ENCODE measurements around the gene NAA60. TPM values are rescaled to one million over a fixed set of nuclear protein-coding genes. Genes with fewer than 3 reads are reported as not detected.

NAA60 gene
- total and polyA plus RNA-seq, 9 donors: 16.6 to 106 (median 40.8) TPM

GRCh38 chr16:3518986-3519348 is 75.5 kb downstream of the NAA60 start:
- WGBS, 3 donors: 92 to 97% (median 94%) methylated on average over 8 of the region's 8 CpGs
- no peaks in the 10 kb centered on the region for H3K36me3 ChIP-seq
- no peaks in the 10 kb centered on the region for H3K27me3 ChIP-seq
- H3K27ac ChIP-seq: no peak overlapping the region
- intact Hi-C loops (cut with DNase I): no loop called here
- no peak for TF ChIP-seq EP300 (IDR thresholded peaks at IDR 0.05)
- no peak for TF ChIP-seq CTCF (IDR thresholded peaks at IDR 0.05)
- no peak for TF ChIP-seq POLR2A (IDR thresholded peaks at IDR 0.05)
- no peaks in the 10 kb centered on the region for H3K9me3 ChIP-seq
- no peak overlapping the region for H3K4me3 ChIP-seq
- no peak for DNase-seq
- no peaks in the 10 kb centered on the region for H3K4me1 ChIP-seq (ENCODE audit: insufficient read depth)

DNA sequence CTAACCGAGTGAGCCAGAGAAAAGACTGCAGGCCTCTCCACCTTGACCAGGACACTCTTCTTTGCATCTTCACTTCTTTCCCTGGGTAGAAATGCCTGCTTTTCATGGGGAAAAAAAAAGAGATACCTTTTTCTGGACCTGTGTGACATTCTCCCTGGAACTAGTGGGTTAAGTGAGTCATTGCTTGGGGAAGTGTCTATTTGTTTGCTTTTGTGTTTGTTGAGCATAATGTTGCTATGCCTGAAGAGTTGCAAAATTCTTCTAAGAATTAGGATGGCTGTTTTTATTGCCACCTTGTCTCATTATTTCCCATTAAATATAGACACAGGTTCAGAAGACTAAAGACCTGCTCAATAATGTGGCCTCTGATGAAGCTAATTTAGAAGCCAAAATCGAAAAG is 76.1 kb downstream of the NAA60 start:
- Histone ChIP-seq H3K4me3 (no peak overlapping the region), H3K27me3 (no peaks in the 10 kb centered on the region), H3K27ac (no peak overlapping the region), H3K36me3 (no peaks in the 10 kb centered on the region), H3K9me3 (no peaks in the 10 kb centered on the region), H3K4me1 (ENCODE audit: insufficient read depth) (no peaks in the 10 kb centered on the region)
- TF ChIP-seq EP300 (IDR thresholded peaks at IDR 0.05): no peak
- no peak for TF ChIP-seq POLR2A (IDR thresholded peaks at IDR 0.05)
- TF ChIP-seq CTCF (IDR thresholded peaks at IDR 0.05): no peak
- intact Hi-C loops (cut with DNase I): no loop called here
- no peak for DNase-seq
- WGBS, 3 donors: 89 to 90% (median 89%) methylated on average over 2 of the region's 2 CpGs

GRCh38 chr16:3520413-3520812 is 76.9 kb downstream of the NAA60 start:
- Histone ChIP-seq H3K36me3 (no peaks in the 10 kb centered on the region), H3K4me3 (no peak overlapping the region), H3K9me3 (no peaks in the 10 kb centered on the region), H3K27me3 (no peaks in the 10 kb centered on the region), H3K27ac (peak overlapping the region in 1 of 2 donors; percentile 13), H3K4me1 (ENCODE audit: insufficient read depth) (no peaks in the 10 kb centered on the region)
- 16 to 17% (median 16%) methylated on average over 4 of the region's 4 CpGs for WGBS, 3 donors
- DNase-seq: no peak
- intact Hi-C loops (cut with DNase I): no loop called here
- TF ChIP-seq EP300 (IDR thresholded peaks at IDR 0.05) (no peak), CTCF (IDR thresholded peaks at IDR 0.05) (no peak), POLR2A (IDR thresholded peaks at IDR 0.05) (no peak)

GRCh38 chr16:3520841-3521240 is 77.4 kb downstream of the NAA60 start:
- no peaks in the 10 kb centered on the region for H3K27me3 ChIP-seq
- H3K36me3 ChIP-seq: no peaks in the 10 kb centered on the region
- no peaks in the 10 kb centered on the region for H3K9me3 ChIP-seq
- intact Hi-C loops (cut with DNase I): no loop called here
- WGBS, 3 donors: 17 to 19% (median 19%) methylated on average over 8 of the region's 8 CpGs
- TF ChIP-seq POLR2A (IDR thresholded peaks at IDR 0.05): no peak
- no peak for TF ChIP-seq CTCF (IDR thresholded peaks at IDR 0.05)
- TF ChIP-seq EP300 (IDR thresholded peaks at IDR 0.05): no peak
- H3K4me1 ChIP-seq (ENCODE audit: insufficient read depth): no peaks in the 10 kb centered on the region
- DNase-seq: no peak
- H3K27ac ChIP-seq: no peak overlapping the region
- no peak overlapping the region for H3K4me3 ChIP-seq

DNA sequence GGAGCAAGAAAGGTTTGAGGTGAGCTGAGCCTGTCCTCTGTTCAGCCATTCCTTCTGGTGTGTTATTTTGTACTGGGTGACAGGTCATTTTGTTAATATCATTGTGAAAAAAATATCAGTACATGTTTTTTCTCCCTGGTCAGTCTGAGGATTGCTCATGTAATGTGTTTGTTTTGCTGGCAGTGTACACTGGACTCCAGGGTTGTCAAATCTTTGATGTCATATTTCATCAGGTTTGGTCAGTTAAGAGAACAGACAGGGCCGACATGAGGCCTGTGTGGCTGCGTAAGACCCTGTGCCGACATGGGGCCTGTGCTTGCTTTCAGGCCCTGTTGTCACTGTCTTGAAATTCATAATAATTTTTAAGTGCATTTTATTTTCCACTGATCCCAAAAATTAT is 79.8 kb downstream of the NAA60 start:
- no peaks in the 10 kb centered on the region for H3K9me3 ChIP-seq
- intact Hi-C loops (cut with DNase I): no loop called here
- H3K4me3 ChIP-seq: no peak overlapping the region
- TF ChIP-seq CTCF (IDR thresholded peaks at IDR 0.05): no peak
- no peak for TF ChIP-seq EP300 (IDR thresholded peaks at IDR 0.05)
- TF ChIP-seq POLR2A (IDR thresholded peaks at IDR 0.05): no peak
- 96 to 97% (median 97%) methylated on average over 3 of the region's 3 CpGs for WGBS, 3 donors
- H3K36me3 ChIP-seq: no peaks in the 10 kb centered on the region
- H3K27me3 ChIP-seq: no peaks in the 10 kb centered on the region
- H3K27ac ChIP-seq: no peak overlapping the region
- H3K4me1 ChIP-seq (ENCODE audit: insufficient read depth): no peaks in the 10 kb centered on the region
- DNase-seq: no peak
